Mesothelial cell of epicardium (in vitro differentiated cells): ENCODE data around the gene NMNAT2. TPM values are rescaled to one million over a fixed set of nuclear protein-coding genes. Genes with fewer than 3 reads are reported as not detected.
A peak's percentile ranks its signal among the peaks of the same experiment; 100 is the strongest.

Experiments used
- DNase-seq, 2 experiments: peaks; one replicate each; pipeline ENCODE4 v3.0.0; 2021; ENCODE audit warnings: low spot score in 2 of 2; ENCODE audit not compliant: unreplicated experiment in 2 of 2
- H3K27ac Mint-ChIP-seq: 2 replicates; pipeline ENCODE4 v1.8.0; 2021; ENCODE audit warnings: mixed read lengths
- H3K27me3 Mint-ChIP-seq: 2 replicates; pipeline ENCODE4 v1.8.0; 2021; ENCODE audit warnings: low read depth, mixed read lengths
- H3K36me3 Mint-ChIP-seq: 2 replicates; pipeline ENCODE4 v1.8.0; 2021; ENCODE audit warnings: mixed read lengths
- H3K4me1 Mint-ChIP-seq: 2 replicates; pipeline ENCODE4 v1.8.0; 2021; ENCODE audit warnings: mixed read lengths
- H3K4me3 Mint-ChIP-seq: 2 replicates; pipeline ENCODE4 v1.8.0; 2021; ENCODE audit warnings: mild to moderate bottlenecking, moderate library complexity, mixed read lengths
- H3K9me3 Mint-ChIP-seq: 2 replicates; pipeline ENCODE4 v1.8.0; 2021; ENCODE audit warnings: mixed read lengths
- CTCF ChIP-seq: fragments of 200-600 bp; sonication (generic); IDR thresholded peaks from one replicate; pipeline ENCODE4 v1.5.0; 2021; ENCODE audit warnings: antibody characterized with exemption; ENCODE audit not compliant: unreplicated experiment
- total RNA-seq: library from RNA; stranded (reverse); gene quantifications from 3 replicates; pipeline ENCODE4 v1.2.1, GENCODE V29; 2021

The NMNAT2 gene
- total RNA-seq, 1 donor from 2014 or later, result 1.2 TPM

GRCh38 chr1:183230413-183230812 is 187.8 kb downstream of the NMNAT2 start:
- no peak for DNase-seq
- Mint-ChIP-seq H3K4me1 (peaks cover 33% of the 10 kb centered on the region), H3K9me3 (no peaks in the 10 kb centered on the region)

GRCh38 chr1:183228347-183229220 is 189.6 kb downstream of the NMNAT2 start:
- Mint-ChIP-seq H3K27ac (peak overlapping the region; percentile 78), H3K4me1 (peaks cover 20% of the 10 kb centered on the region), H3K27me3 (no peaks in the 10 kb centered on the region), H3K36me3 (no peaks in the 10 kb centered on the region), H3K4me3 (no peak overlapping the region), H3K9me3 (no peaks in the 10 kb centered on the region)
- no peak for DNase-seq
- no peak for TF ChIP-seq CTCF

More at GRCh38 chr1:183230413-183230812, 187.8 kb downstream of the NMNAT2 start:
- no peaks in the 10 kb centered on the region for H3K36me3 Mint-ChIP-seq
- no peak overlapping the region for H3K4me3 Mint-ChIP-seq
- no peak for TF ChIP-seq CTCF
- H3K27me3 Mint-ChIP-seq, result no peaks in the 10 kb centered on the region
- H3K27ac Mint-ChIP-seq, result no peak overlapping the region

- Mint-ChIP-seq H3K9me3 (no peaks in the 10 kb centered on the region), H3K27ac (no peak overlapping the region), H3K4me1 (peaks cover 15% of the 10 kb centered on the region), H3K27me3 (no peaks in the 10 kb centered on the region), H3K36me3 (no peaks in the 10 kb centered on the region), H3K4me3 (no peak overlapping the region)
- TF ChIP-seq CTCF, result peak; percentile 60
- peak in 1 of 2 experiments; percentile 56 for DNase-seq
These were observed 190.5 kb downstream of the NMNAT2 start for GRCh38 chr1:183227422-183228346.

- Mint-ChIP-seq H3K27ac (no peak overlapping the region), H3K4me1 (peaks cover 15% of the 10 kb centered on the region), H3K36me3 (no peaks in the 10 kb centered on the region), H3K4me3 (no peak overlapping the region), H3K27me3 (no peaks in the 10 kb centered on the region), H3K9me3 (no peaks in the 10 kb centered on the region)
- DNase-seq, result no peak
- TF ChIP-seq CTCF, result no peak
These were observed 191.2 kb downstream of the NMNAT2 start for GRCh38 chr1:183226963-183227362.

GRCh38 chr1:183226361-183226760 is 191.8 kb downstream of the NMNAT2 start:
- Mint-ChIP-seq H3K27ac (no peak overlapping the region), H3K36me3 (no peaks in the 10 kb centered on the region), H3K4me1 (peaks cover 15% of the 10 kb centered on the region), H3K4me3 (no peak overlapping the region), H3K9me3 (no peaks in the 10 kb centered on the region), H3K27me3 (no peaks in the 10 kb centered on the region)
- TF ChIP-seq CTCF, result no peak
- no peak for DNase-seq
